Activated T-cell treated with anti-CD3 and anti-CD28 coated beads, Interleukin-2, amount 50 U/mL, for 48 hours (primary cell): Measurements from ENCODE around the gene FBXW7.

Source experiments
- DNase-seq, 2 experiments: peaks; one replicate each; pipeline ENCODE4 v3.0.0-alpha.2; 2020

Gene FBXW7

GRCh38 chr4:152273343-152273742, 262.5 kb downstream of the FBXW7 start:
- no peak for DNase-seq
